A549 treated with RU486 at 1 μM for 4 hours (cell line): ENCODE results near the gene XPC. TPM values are rescaled to one million over a fixed set of nuclear protein-coding genes. Genes with fewer than 3 reads are reported as not detected.

Experiments
- total RNA-seq: library from RNA; stranded (reverse); fragments of 200-300 nt; extraction: Qiagen RNA extraction; gene quantifications from 5 replicates; pipeline ENCODE4 v1.2.3, GENCODE V29; 2022; ENCODE audit warnings: low read depth

The XPC gene
- 25.7 to 33.0 TPM (median 31.9 TPM) in 5 replicates for total RNA-seq

DNA sequence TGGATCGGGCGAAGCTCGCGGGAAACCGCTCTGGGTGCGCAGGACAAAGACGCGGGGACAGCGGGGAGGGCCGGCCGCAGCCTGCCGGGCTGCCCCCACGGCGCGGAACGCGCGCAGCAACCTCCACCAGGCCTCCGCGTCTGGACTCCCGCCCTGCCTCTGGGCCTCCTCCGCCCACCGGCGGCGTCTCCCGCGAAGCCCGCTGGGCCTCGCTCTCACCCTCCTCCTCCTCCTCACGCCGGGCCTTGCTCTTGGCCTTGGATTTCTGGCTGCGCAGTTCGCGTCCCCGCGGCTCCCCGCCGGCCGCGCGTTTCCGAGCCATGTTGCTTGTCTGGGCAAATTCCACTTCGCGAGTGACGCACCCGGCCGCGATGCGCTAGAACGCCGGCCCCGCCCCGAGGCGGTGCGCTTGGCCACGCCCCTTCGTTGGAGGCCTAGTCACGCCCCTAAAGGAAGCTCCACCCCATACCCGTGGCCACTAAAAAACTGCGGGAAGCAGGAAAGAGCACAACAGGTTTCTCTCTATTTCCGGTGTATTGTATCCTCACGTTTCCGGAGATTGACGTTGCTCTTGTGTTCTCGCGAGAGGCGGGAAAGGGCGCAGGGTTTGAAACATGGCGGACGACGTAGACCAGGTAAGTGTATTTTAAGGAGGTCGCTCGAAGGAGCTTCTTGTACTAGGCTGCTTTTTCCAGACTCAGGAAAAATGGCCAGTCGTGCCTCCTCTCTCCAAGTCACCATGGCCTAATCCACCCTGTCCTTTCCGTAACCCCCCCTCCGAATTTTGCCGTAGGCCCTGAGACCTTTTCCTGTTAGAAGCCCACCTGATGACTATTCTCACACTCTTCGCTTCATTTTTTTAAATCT is at the start of gene XPC, which contains the start of gene LSM3:
Gene XPC, minus strand, starts transcription at position 355 of the 867 bp plus-strand sequence. Its CDS starts 33 bp downstream, at position 322.
Gene LSM3, plus strand, starts transcription at position 571 of the 867 bp plus-strand sequence. Its CDS starts 44 bp downstream, at position 615.

DNA sequence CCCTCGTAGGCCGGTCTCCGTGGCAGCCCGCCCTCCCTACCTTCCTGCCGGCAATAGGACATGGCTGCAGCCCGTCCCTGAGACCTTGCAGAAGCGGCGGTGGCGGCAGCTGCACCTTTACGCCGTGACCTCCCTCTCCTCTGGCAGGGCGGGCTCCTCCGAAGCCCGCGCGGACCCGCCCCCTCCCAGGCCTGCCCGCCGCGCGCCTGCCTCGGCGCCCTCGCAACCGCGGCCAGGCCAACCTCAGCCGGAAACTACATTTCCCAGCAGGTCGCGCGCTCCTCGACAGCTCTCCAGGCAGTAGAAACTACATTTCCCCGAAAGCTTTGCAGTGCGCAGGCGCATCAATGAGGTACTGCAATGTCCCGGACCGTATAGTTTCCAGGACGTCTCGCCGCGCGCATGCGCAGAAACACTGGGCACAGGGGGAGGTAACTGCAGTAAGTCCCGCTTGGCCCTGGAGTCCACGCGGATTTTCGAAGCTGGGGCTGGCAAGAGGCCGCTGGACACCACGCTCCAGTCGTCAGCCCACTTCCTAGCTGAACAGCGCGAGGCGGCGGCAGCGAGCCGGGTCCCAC is 53.7 kb downstream of the XPC start, which contains the start of the genes CHCHD4 and TMEM43:
Gene CHCHD4, minus strand, starts transcription at position 256 of the 578 bp plus-strand sequence. Its CDS starts 194 bp downstream, at position 62.
Gene TMEM43, plus strand, starts transcription at position 438 of the 578 bp plus-strand sequence. CDS start 142 bp downstream, outside the sequence.

Other genes starting within 250 kb of the XPC start
- gene CHCHD4, start 53.7 kb downstream of the XPC start, total RNA-seq, result 33.7 to 41.1 TPM (median 39.4 TPM) in 5 replicates
- 63.9 to 82.9 TPM (median 79.2 TPM) in 5 replicates for gene TMEM43, start 53.5 kb downstream of the XPC start, total RNA-seq
- 19.7 to 30.1 TPM (median 20.9 TPM) in 5 replicates for gene LSM3, start 216 bp upstream of the XPC start, total RNA-seq
- gene SLC6A6, start 224.0 kb upstream of the XPC start, total RNA-seq, result 79.2 to 109 TPM (median 102 TPM) in 5 replicates